ENCODE measurements around the gene BLOC1S1. TPM values are rescaled to one million over a fixed set of nuclear protein-coding genes. Genes with fewer than 3 reads are reported as not detected.

Gene BLOC1S1
- total and polyA plus RNA-seq, 10 of the 15 experiments (the other 5 are each of a cell fraction or from before 2014, with no cell fraction given) = 126 to 285 (median 166) TPM

DNA sequence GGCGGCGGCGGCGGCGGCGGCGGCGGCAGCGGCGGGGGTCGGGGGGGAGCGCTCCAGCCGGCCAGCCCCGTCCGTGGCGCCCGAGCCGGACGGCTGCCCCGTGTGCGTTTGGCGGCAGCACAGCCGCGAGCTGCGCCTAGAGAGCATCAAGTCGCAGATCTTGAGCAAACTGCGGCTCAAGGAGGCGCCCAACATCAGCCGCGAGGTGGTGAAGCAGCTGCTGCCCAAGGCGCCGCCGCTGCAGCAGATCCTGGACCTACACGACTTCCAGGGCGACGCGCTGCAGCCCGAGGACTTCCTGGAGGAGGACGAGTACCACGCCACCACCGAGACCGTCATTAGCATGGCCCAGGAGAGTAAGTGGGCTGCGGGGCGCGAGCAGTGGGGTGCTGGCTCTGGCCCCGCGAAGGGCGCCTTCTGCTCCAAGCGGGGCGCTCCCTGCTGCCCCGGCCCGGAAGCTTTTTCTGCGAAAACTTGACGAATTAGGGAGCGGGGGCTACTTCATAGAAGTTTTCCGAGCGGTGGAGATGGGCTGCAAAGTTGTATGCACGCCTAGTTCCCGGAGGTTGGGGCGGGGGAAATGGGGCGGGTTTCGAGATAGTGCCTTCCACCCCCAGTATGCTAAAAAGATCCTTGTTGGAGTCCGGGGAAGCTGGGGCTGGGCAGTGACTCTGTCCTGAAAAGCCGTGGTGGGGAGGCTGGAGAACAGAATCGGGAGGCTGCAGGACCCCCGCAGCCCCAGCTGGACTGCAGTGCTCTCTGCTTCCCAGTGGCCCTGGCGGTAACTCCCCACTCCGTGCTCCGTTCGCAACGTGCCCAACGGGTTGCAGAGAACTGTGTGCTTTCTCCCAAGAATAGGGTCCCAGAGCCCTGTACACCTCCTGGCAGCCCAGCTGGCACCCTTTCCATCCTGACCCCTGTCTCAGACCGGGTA, 27.8 kb downstream of the BLOC1S1 start (continued):
- TF ChIP-seq, protein P1, sequence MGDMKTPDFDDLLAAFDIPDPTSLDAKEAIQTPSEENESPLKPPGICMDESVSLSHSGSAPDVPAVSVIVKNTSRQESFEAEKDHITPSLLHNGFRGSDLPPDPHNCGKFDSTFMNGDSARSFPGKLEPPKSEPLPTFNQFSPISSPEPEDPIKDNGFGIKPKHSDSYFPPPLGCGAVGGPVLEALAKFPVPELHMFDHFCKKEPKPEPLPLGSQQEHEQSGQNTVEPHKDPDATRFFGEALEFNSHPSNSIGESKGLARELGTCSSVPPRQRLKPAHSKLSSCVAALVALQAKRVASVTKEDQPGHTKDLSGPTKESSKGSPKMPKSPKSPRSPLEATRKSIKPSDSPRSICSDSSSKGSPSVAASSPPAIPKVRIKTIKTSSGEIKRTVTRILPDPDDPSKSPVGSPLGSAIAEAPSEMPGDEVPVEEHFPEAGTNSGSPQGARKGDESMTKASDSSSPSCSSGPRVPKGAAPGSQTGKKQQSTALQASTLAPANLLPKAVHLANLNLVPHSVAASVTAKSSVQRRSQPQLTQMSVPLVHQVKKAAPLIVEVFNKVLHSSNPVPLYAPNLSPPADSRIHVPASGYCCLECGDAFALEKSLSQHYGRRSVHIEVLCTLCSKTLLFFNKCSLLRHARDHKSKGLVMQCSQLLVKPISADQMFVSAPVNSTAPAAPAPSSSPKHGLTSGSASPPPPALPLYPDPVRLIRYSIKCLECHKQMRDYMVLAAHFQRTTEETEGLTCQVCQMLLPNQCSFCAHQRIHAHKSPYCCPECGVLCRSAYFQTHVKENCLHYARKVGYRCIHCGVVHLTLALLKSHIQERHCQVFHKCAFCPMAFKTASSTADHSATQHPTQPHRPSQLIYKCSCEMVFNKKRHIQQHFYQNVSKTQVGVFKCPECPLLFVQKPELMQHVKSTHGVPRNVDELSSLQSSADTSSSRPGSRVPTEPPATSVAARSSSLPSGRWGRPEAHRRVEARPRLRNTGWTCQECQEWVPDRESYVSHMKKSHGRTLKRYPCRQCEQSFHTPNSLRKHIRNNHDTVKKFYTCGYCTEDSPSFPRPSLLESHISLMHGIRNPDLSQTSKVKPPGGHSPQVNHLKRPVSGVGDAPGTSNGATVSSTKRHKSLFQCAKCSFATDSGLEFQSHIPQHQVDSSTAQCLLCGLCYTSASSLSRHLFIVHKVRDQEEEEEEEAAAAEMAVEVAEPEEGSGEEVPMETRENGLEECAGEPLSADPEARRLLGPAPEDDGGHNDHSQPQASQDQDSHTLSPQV (IDR thresholded peaks at IDR 0.05) = no peak
- TF ChIP-seq SMAD5 (IDR thresholded peaks at IDR 0.05; ENCODE audit: low read depth) = no peak
- TF ChIP-seq GATAD2B (conservative IDR thresholded peaks at IDR 0.05; ENCODE audit: low read depth) = peak; percentile 50; the same call in 1 of the 2 replicates
- TF ChIP-seq HDGF (IDR thresholded peaks at IDR 0.05) = no peak
- TF ChIP-seq, protein P2, sequence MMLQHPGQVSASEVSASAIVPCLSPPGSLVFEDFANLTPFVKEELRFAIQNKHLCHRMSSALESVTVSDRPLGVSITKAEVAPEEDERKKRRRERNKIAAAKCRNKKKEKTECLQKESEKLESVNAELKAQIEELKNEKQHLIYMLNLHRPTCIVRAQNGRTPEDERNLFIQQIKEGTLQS (IDR thresholded peaks at IDR 0.05; ENCODE audit: borderline replicate concordance, extremely low read depth, low read depth, low read length) = no peak
- TF ChIP-seq HDAC6 (IDR thresholded peaks at IDR 0.05; ENCODE audit: unreplicated experiment) = no peak
- peak; percentile 70; the same call in 1 of the 2 replicates for TF ChIP-seq LARP7 (IDR thresholded peaks at IDR 0.05)
- no peak for TF ChIP-seq IRF4 (IDR thresholded peaks at IDR 0.05; ENCODE audit: low read depth, low read length)
- TF ChIP-seq CEBPB (IDR thresholded peaks at IDR 0.05; ENCODE audit: borderline replicate concordance in 1 of 2, low read depth in 2 of 2, low read length in 2 of 2) = no peak
- TF ChIP-seq MEF2B (IDR thresholded peaks at IDR 0.05; ENCODE audit: partially characterized antibody, poor library complexity, severe bottlenecking) = no peak
- no peak for TF ChIP-seq KAT2A (conservative IDR thresholded peaks at IDR 0.05; ENCODE audit: control insufficient read depth, low read depth, low read length)
- TF ChIP-seq, protein P3, sequence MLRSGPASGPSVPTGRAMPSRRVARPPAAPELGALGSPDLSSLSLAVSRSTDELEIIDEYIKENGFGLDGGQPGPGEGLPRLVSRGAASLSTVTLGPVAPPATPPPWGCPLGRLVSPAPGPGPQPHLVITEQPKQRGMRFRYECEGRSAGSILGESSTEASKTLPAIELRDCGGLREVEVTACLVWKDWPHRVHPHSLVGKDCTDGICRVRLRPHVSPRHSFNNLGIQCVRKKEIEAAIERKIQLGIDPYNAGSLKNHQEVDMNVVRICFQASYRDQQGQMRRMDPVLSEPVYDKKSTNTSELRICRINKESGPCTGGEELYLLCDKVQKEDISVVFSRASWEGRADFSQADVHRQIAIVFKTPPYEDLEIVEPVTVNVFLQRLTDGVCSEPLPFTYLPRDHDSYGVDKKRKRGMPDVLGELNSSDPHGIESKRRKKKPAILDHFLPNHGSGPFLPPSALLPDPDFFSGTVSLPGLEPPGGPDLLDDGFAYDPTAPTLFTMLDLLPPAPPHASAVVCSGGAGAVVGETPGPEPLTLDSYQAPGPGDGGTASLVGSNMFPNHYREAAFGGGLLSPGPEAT (IDR thresholded peaks at IDR 0.05; ENCODE audit: low read depth) = no peak
- no peak for TF ChIP-seq RCOR1 (conservative IDR thresholded peaks at IDR 0.05; ENCODE audit: low read depth, low read length)
- TF ChIP-seq, protein P4, sequence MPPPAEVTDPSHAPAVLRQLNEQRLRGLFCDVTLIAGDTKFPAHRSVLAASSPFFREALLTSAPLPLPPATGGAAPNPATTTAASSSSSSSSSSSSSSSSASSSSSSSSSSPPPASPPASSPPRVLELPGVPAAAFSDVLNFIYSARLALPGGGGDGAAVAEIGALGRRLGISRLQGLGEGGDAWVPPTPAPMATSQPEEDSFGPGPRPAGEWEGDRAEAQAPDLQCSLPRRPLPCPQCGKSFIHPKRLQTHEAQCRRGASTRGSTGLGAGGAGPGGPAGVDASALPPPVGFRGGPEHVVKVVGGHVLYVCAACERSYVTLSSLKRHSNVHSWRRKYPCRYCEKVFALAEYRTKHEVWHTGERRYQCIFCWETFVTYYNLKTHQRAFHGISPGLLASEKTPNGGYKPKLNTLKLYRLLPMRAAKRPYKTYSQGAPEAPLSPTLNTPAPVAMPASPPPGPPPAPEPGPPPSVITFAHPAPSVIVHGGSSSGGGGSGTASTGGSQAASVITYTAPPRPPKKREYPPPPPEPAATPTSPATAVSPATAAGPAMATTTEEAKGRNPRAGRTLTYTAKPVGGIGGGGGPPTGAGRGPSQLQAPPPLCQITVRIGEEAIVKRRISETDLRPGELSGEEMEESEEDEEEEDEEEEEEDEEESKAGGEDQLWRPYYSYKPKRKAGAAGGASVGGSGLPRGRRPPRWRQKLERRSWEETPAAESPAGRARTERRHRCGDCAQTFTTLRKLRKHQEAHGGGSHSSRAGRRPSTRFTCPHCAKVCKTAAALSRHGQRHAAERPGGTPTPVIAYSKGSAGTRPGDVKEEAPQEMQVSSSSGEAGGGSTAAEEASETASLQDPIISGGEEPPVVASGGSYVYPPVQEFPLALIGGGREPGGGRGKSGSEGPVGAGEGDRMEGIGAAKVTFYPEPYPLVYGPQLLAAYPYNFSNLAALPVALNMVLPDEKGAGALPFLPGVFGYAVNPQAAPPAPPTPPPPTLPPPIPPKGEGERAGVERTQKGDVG (CRISPR knock-in tag; IDR thresholded peaks at IDR 0.05) = no peak
- no peak for TF ChIP-seq ZNF207 (IDR thresholded peaks at IDR 0.05; ENCODE audit: borderline replicate concordance)
- no peak for TF ChIP-seq TAF1 (IDR thresholded peaks at IDR 0.05; ENCODE audit: borderline replicate concordance, low read depth, low read length)
- TF ChIP-seq NR2C1 (IDR thresholded peaks at IDR 0.05) = no peak

All from GM12878 (cell line).